NCI-H2171 treated with DMSO at 0.1 percent for 48 hours (cell line): ENCODE results near the gene ZNF217.
"Not testable (repeated sequence)": the region's sequence is repeated elsewhere in the genome, so short reads cannot be mapped to it uniquely, and the experiment has no call there.

ENCODE experiments used
- DNase-seq: peaks from one replicate; lab custom pipeline; 2025; lab: John Stamatoyannopoulos, UW

Gene ZNF217

GRCh38 chr20:53622247-53623133 is 28.9 kb upstream of the ZNF217 start:
- DNase-seq: peak; percentile 17

- peak; percentile 78 for DNase-seq
These were observed 28.0 kb upstream of the ZNF217 start for GRCh38 chr20:53621482-53622246.

- DNase-seq: not testable (repeated sequence)
These were observed 24.9 kb upstream of the ZNF217 start for GRCh38 chr20:53618490-53619000.

GRCh38 chr20:53617791-53618489 is 24.3 kb upstream of the ZNF217 start:
- no peak for DNase-seq

- not testable (repeated sequence) for DNase-seq
These were observed 22.9 kb upstream of the ZNF217 start for GRCh38 chr20:53616489-53616888.

GRCh38 chr20:53613748-53614147 is 20.1 kb upstream of the ZNF217 start:
- DNase-seq: no peak

- not testable (repeated sequence) for DNase-seq
These were observed 18.6 kb upstream of the ZNF217 start for GRCh38 chr20:53612289-53612688.

GRCh38 chr20:53611449-53611894 is 17.8 kb upstream of the ZNF217 start:
- DNase-seq: no peak

- no peak for DNase-seq
These were observed 16.1 kb upstream of the ZNF217 start for GRCh38 chr20:53609491-53610445.

GRCh38 chr20:53608456-53609452 is 15.1 kb upstream of the ZNF217 start:
- DNase-seq: no peak

GRCh38 chr20:53608071-53608455 is 14.4 kb upstream of the ZNF217 start:
- no peak for DNase-seq

- DNase-seq: no peak
These were observed 12.8 kb upstream of the ZNF217 start for GRCh38 chr20:53606364-53606985.

GRCh38 chr20:53605401-53605800 is 11.8 kb upstream of the ZNF217 start:
- DNase-seq: not testable (repeated sequence)

- not testable (repeated sequence) for DNase-seq
These were observed 11.2 kb upstream of the ZNF217 start for GRCh38 chr20:53604846-53605245.

GRCh38 chr20:53602661-53603060 is 9.0 kb upstream of the ZNF217 start:
- no peak for DNase-seq

GRCh38 chr20:53599910-53600632 is 6.4 kb upstream of the ZNF217 start:
- no peak for DNase-seq

GRCh38 chr20:53599378-53599777 is 5.7 kb upstream of the ZNF217 start:
- DNase-seq: peak; percentile 78

- no peak for DNase-seq
These were observed 5.4 kb upstream of the ZNF217 start for GRCh38 chr20:53599044-53599362.
